Spinal cord (tissue), 10 donors: ENCODE data around the gene SFXN5. TPM values are rescaled to one million over a fixed set of nuclear protein-coding genes. Genes with fewer than 3 reads are reported as not detected.
"Not testable (repeated sequence)": the region's sequence is repeated elsewhere in the genome, so short reads cannot be mapped to it uniquely, and the experiment has no call there.

Experiments used
- DNase-seq, 6 donors: peaks; one replicate each; pipeline versions ENCODE4 v3.0.0 to v3.0.0-alpha.2; 2013 to 2015; ENCODE audit warnings: low spot score in 6 of 6, low read depth in 4 of 6
- H3K27ac ChIP-seq: one replicate; pipeline ENCODE4 v1.5.1; 2013; ENCODE audit warnings: low read depth, low read length, control low read depth
- H3K27me3 ChIP-seq: one replicate; pipeline ENCODE4 v1.6.1; 2013; ENCODE audit warnings: low read length; ENCODE audit not compliant: control insufficient read depth, insufficient read depth
- H3K36me3 ChIP-seq: one replicate; pipeline ENCODE4 v1.6.1; 2013; ENCODE audit warnings: low read length; ENCODE audit not compliant: control insufficient read depth, insufficient read depth
- H3K4me1 ChIP-seq: one replicate; pipeline ENCODE4 v1.6.1; 2013; ENCODE audit warnings: low read length; ENCODE audit not compliant: control insufficient read depth, insufficient read depth
- H3K4me3 ChIP-seq: one replicate; pipeline ENCODE4 v1.5.1; 2013; ENCODE audit warnings: low read depth, low read length, control low read depth
- H3K9me3 ChIP-seq: one replicate; pipeline ENCODE4 v1.6.1; 2013; ENCODE audit warnings: low read length; ENCODE audit not compliant: control insufficient read depth, insufficient read depth
- WGBS: methylation state at CpG from one replicate; pipeline ENCODE4 v1.1.5; 2013; ENCODE audit warnings: missing lambda C conversion rate; ENCODE audit not compliant: insufficient coverage; 5-methylcytosine and 5-hydroxymethylcytosine counted together
- polyA plus RNA-seq, 2 donors: library from polyadenylated mRNA; unstranded; fragments of 120-200 nt; gene quantifications; one replicate each; pipeline ENCODE4 v1.2.1, GENCODE V29; 2013; ENCODE audit not compliant: insufficient read length in 2 of 2
- total RNA-seq, 2 donors: library from RNA; depleted of rRNA in 1 of 2; stranded (reverse); fragments of 120-200 nt in 1 of 2; fragments of >200 nt in 1 of 2; gene quantifications; one replicate each; pipeline versions ENCODE4 v1.2.3 to v1.2.4, GENCODE V29; 2013 to 2014
- donor health status: healthy.

SFXN5 gene
- total and polyA plus RNA-seq, 4 donors: 26.0 to 73.9 (median 54.8) TPM

DNA sequence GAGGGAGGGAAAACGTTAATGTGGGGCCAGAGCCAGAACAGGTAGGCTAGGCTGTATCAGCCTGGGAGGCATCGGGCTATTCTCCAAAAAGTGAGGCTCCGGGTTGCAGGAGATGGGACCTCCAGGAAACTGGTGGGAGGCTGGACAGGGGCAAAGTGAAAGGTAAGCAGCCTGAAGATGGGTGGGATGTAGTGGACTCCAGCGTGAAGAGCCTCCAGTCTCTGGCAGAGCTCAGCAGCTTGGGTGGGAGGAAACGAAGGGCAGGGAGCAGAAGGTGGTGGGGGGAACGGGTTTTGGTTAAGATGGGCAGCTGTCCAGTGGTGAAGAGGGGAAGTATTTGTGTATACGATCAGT, 157.3 kb downstream of the SFXN5 start:
- no peaks in the 10 kb centered on the region for H3K36me3 ChIP-seq
- peaks cover 31% of the 10 kb centered on the region for H3K4me1 ChIP-seq
- H3K27me3 ChIP-seq: peaks cover 90% of the 10 kb centered on the region
- DNase-seq: no peak
- no peaks in the 10 kb centered on the region for H3K9me3 ChIP-seq
- WGBS: 5% methylated on average over 7 of the region's 7 CpGs
- no peak overlapping the region for H3K27ac ChIP-seq
- no peak overlapping the region for H3K4me3 ChIP-seq

GRCh38 chr2:72913486-72914205, 157.9 kb downstream of the SFXN5 start:
- DNase-seq: no peak
- H3K27me3 ChIP-seq: peaks cover 87% of the 10 kb centered on the region
- 0% methylated on average over 1 of the region's 7 CpGs for WGBS
- no peak overlapping the region for H3K4me3 ChIP-seq
- H3K9me3 ChIP-seq: no peaks in the 10 kb centered on the region
- H3K36me3 ChIP-seq: no peaks in the 10 kb centered on the region
- H3K4me1 ChIP-seq: peaks cover 27% of the 10 kb centered on the region
- H3K27ac ChIP-seq: no peak overlapping the region

DNA sequence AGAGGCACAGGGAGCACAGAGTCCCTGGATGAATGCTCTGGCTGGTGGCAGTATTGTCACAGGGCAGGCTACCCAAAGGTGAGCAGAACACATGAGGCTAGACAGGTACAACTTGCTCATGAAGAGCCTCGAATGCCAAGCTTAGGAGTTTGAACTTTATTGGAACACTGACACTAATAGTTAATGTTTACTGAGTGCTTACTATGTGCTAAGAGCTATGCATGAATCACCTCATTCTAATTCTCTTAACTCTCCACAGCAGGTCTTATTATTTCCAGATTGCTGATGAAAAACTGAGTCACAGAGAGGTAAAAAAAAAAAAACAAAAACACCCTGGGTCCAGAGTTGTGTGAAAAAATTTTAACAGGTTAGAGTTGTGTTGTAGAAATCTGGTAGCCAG, 160.3 kb downstream of the SFXN5 start:
- H3K4me3 ChIP-seq: no peak overlapping the region
- no peak overlapping the region for H3K27ac ChIP-seq
- no peak for DNase-seq
- H3K4me1 ChIP-seq: peaks cover 12% of the 10 kb centered on the region
- H3K27me3 ChIP-seq: peaks cover 81% of the 10 kb centered on the region
- no peaks in the 10 kb centered on the region for H3K9me3 ChIP-seq
- H3K36me3 ChIP-seq: no peaks in the 10 kb centered on the region
- no CpG with 5 or more reads among the region's 1 CpG for WGBS

- Histone ChIP-seq H3K27ac (no peak overlapping the region), H3K36me3 (no peaks in the 10 kb centered on the region), H3K27me3 (peaks cover 64% of the 10 kb centered on the region), H3K9me3 (no peaks in the 10 kb centered on the region), H3K4me3 (no peak overlapping the region), H3K4me1 (no peaks in the 10 kb centered on the region)
- no CpG with 5 or more reads among the region's 3 CpGs for WGBS
- no peak for DNase-seq
Measured at GRCh38 chr2:72908741-72909140, 162.8 kb downstream of the SFXN5 start.

DNA sequence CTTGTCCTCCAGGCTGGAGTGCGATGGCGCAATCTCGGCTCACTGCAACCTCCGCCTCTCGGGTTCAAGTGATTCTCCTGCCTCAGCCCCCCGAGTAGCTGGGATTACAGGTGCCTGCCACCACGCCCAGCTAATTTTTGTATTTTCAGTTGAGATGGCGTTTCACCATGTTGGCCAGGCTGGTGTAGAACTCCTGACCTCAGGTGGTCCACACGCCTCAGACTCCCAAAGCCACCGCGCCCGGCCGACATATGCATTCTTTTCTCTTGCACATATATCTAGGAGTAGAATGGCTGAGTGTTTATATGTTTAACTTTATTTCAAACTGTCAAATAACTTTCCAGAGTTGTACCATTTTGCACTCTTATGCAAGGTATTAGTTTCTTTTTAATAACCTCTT, 164.1 kb downstream of the SFXN5 start:
- not testable (repeated sequence) for H3K27ac ChIP-seq, H3K36me3 ChIP-seq, DNase-seq, H3K9me3 ChIP-seq, H3K4me3 ChIP-seq, H3K4me1 ChIP-seq
- WGBS: 97% methylated on average over 4 of the region's 13 CpGs
- peaks cover 59% of the 10 kb centered on the region for H3K27me3 ChIP-seq

GRCh38 chr2:72901426-72901825, 170.1 kb downstream of the SFXN5 start:
- 71% methylated on average over 1 of the region's 3 CpGs for WGBS
- Histone ChIP-seq H3K4me3 (no peak overlapping the region), H3K27me3 (peaks cover 27% of the 10 kb centered on the region), H3K27ac (no peak overlapping the region), H3K36me3 (no peaks in the 10 kb centered on the region), H3K4me1 (no peaks in the 10 kb centered on the region), H3K9me3 (no peaks in the 10 kb centered on the region)
- no peak for DNase-seq

GRCh38 chr2:72900191-72900825, 171.2 kb downstream of the SFXN5 start:
- 71% methylated on average over 3 of the region's 5 CpGs for WGBS
- H3K27ac ChIP-seq: no peak overlapping the region

GRCh38 chr2:72898585-72898906, 173.0 kb downstream of the SFXN5 start:
- H3K4me1 ChIP-seq: peaks cover 5% of the 10 kb centered on the region
- no peak overlapping the region for H3K4me3 ChIP-seq
- H3K36me3 ChIP-seq: no peaks in the 10 kb centered on the region
- no peak overlapping the region for H3K27ac ChIP-seq
- WGBS: no CpG with 5 or more reads among the region's 2 CpGs
- peaks cover 41% of the 10 kb centered on the region for H3K27me3 ChIP-seq
- H3K9me3 ChIP-seq: no peaks in the 10 kb centered on the region
- no peak for DNase-seq

More at GRCh38 chr2:72900191-72900825, 171.2 kb downstream of the SFXN5 start:
- Histone ChIP-seq H3K36me3 (no peaks in the 10 kb centered on the region), H3K27me3 (peaks cover 28% of the 10 kb centered on the region), H3K4me3 (no peak overlapping the region), H3K9me3 (no peaks in the 10 kb centered on the region), H3K4me1 (peaks cover 5% of the 10 kb centered on the region)
- DNase-seq: no peak

DNA sequence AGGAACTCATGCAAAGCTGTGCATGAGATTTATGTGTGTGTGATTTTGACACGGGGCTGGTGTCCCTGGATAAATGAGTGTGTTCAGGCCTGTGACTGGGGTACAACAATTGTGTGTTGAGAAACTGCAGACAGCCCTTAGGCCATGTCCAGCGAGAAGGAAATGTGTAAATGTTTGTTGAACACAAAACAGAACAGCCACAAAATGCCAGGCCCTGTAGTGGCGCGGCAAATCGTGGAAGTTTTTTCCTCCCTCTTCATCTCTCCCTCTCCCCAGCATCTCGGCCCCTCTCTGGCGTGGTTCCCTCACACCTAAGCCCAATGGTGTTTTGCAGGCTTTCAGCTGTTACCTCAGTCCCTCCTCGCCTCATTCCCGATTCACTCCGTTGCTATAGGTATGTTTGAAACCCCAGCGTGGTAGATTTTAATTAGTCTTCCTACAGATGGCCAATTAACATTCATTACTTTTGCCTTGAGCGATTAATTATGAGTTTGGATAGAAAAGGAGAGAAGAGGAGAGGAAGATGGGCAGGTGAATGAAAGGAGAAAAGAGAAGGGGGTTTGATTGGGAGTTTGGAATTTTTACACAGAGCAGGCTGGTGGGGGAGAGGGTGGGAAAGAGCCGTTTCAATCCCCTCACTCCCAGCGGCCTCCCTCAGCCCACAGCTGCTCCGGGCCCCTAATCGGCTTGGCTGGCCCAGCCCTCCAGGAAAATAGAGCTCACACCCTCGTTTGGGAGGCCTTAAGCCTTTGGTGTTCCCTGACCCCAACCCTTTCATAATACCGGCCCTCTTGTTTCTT, 173.5 kb downstream of the SFXN5 start:
- Histone ChIP-seq H3K4me3 (no peak overlapping the region), H3K27ac (no peak overlapping the region), H3K9me3 (no peaks in the 10 kb centered on the region), H3K27me3 (peaks cover 38% of the 10 kb centered on the region), H3K36me3 (no peaks in the 10 kb centered on the region), H3K4me1 (peaks cover 5% of the 10 kb centered on the region)
- peak in 2 of 6 donors; percentile 56 to 68 for DNase-seq
- WGBS: 30% methylated on average over 6 of the region's 18 CpGs
